ENCODE data around the gene ASF1B.

Gene ASF1B

DNA sequence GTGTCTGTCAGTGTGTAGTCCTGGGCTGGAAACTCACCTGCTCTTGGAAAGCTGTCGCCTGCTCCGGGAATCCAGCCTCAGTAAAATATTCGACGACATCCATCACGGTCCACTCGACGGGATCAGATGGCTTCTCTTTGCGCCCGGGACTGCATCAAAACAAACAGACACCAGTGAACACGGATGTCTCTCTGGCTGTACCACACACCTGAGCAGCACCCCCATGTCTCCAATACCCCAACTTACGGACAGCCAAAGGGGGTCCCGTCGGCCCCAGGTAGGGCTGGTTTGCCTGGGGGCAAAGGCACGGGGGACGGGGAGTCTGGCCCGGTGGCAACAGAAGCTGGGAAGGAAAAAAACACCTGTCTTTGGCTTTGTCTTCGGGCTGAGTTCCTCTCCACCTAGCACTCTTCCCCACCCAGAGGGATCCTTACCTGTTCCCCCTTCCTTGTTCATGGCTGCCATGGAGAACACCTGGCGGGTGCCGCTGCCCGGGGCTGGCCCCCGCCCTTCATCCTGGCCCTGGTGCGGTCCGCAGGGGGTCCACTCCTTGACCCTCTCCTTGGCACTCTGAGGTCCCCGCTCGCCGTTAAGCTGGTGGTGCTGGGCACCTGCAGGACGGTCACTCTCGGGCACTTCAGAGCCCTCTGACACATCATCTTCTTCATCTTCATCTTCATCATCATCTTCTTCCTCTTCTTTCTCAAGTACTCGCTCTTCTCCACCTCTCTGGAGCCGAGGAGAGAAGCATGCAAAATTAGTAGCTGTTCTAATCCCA is 47.6 kb downstream of the ASF1B start:
- DNase-seq (ENCODE audit: low read depth in 1 of 2, low spot score in 1 of 2): no peak

DNA sequence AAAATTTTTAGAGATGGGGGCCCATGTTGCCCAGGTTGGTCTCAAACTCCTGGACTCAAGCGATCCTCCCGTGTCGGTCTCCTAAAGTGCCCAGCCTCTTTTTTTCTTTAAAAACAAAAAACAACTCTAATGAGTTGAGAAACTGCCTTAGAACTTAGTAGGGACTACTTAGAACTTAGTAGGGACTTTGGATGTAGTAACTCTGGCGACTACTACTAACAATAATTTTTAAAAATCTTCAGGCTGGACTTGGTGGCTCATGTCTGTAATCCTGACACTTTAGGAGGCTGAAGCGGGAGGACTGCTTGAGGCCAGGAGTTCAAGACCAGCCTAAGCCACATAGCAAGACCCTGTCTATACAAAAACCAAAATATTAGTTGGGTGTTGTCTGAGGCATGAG is 50.3 kb downstream of the ASF1B start:
- no peak for DNase-seq (ENCODE audit: low read depth in 1 of 2, low spot score in 1 of 2)

DNA sequence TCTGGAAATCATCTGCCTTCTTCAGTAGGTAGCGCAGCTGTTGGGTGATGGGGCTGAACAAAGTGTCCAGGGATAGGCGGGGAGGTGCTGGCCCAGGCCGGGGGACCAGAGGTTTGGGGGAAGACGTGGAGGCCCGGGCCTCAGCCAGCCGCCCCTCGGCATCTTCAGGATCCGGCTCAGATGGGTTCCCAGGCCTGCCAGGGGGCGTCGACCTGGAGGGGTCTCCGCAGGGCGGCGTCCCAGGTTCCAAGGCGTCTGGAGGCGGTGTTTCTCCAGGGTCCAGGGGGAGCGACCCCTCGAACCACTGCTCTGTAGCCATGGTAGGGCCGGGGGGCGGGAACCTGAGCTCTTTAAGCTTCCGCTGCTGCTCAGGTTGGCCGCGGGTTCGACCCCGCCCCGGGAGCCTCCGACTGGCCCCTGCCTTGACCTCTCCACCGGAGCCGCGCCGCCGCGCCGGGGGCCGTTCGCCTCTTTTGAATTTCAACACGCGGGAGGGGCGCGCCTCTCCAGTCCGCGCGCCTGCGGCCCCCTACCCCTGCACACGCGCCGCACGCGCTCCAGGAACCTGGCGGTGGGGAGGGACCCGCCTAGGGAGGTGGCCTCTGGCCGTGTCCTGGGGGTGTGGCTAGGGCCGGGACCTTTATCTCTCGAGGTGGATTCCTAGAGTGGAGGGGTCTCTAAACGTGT is 50.9 kb downstream of the ASF1B start, which contains the start of gene C19orf67:
TSS of gene C19orf67 (minus strand) at position 475 of the 687 bp plus-strand sequence. CDS start at position 319, 156 bp downstream.
- DNase-seq (ENCODE audit: low read depth in 1 of 2, low spot score in 1 of 2): no peak

DNA sequence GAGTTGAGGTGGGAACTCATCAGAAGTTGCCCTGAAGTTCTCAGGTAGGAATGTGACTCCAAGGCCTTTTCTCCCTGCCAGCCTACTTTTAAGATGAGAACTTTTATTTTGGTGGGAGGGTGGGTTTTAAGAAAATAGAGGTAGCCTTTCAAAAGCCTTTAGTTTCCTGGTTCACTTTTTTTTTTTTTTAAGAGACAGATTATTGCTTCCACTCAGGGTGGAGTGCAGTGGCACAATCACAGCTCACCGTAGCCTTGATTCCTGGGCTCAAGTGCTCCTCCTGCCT is 53.8 kb downstream of the ASF1B start:
- DNase-seq (ENCODE audit: low read depth in 1 of 2, low spot score in 1 of 2): no peak

DNA sequence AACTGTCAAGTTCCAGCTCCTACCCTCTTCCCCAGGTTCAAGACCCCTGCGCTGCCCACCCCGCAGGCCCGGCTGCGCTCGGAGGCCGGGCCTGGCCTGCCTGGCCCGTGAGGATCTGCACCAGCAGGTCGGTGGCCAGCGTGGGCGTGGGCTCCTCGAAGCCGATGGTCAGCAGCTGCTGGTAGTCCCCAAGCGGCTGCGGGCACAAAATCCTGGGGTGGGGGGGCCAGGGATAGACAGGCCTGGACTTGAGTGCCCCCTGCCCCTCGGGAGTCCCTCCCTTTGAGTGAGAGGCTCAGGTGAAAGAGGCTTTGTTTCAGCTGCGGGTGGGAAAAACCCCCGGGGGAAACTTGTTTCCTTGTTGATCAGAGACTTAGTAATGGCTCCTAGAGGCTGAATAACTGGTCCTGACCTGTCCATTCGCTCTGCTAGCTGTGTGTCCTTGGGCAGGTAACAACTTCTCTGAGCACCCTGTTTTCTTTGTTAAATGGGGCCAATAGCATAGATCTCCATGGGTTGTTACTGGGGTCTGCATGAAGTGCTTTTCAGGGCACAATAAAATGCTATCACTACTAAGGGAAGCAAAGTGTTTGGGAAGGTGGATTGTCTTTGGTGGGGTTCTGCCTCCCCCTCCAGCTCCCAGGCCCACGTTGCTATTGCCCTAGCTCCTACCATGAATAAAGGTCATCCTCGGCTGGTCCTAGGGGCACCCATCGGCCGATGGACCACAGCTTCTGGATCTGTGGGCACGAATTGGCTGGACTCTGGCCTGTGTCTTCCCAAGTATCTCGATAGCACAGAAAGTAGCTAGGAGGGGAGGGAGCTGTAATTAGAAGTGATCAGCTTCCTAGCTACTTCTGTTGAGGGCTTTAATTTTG is 54.4 kb downstream of the ASF1B start:
- no peak for DNase-seq (ENCODE audit: low read depth in 1 of 2, low spot score in 1 of 2)

DNA sequence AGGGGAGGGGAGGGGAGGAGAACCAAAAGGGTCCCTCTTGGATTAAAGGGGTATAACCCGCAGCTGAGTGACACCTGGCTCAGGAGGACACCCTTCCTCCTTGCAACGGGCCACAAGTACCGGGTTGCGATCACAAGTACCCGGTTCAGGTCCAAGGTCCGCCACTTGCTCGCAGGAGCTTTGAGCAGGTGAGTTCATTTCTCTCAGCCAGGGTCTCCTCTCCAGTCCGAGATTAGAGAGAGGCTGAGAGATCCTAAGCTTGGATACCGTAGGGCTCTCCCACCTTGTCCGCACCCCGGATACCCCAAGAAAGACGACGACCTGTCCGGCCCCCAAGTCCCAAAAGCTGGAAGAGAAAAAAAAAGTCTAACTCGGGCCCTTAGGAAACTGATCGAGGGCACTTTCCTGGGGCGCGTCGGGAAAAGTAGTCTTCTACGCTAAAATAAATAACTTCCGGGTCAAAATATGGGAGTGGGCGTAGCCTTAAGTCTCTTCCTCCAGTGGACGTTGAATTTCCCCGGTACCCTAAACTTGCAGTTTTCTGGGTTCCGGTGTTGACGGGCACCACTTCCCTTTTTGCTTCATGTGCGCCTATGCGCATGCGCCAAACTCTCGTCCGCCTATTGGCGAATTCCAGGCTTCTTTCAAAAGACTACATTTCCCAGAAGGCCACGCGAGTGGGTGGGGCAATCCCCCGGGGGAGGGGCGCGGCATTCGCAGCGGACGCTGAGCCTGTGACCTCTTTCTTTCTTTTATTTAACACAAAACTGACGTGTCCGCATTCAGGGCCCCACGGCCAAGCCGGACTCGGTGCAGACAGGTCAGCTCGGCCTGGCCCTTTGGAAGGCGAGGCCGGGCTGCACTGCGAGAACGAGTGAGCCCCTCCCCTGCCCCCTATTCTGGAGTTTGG is 55.2 kb downstream of the ASF1B start:
- peak; percentile 98 to 100 for DNase-seq (ENCODE audit: low read depth in 1 of 2, low spot score in 1 of 2)

DNA sequence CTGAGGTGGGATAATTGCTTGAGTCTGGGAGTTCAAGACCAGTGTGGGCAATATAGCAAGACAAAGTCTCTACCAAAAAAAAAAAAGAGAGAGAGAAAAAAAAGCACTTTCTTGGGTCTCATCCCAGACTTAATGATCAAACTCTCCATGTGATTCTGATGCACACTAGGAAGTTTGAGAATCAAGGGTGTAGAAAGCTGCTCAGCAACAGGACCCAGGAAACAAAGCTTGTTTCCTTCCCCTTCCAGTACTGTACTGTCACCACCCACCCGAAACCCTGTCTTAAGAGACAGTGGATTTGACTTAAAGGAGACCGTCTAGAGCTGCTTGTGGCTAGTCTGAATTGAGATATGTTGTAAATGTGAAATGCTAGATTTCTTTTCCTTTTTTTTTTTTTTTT is 58.0 kb downstream of the ASF1B start:
- no peak for DNase-seq (ENCODE audit: low read depth in 1 of 2, low spot score in 1 of 2)

DNA sequence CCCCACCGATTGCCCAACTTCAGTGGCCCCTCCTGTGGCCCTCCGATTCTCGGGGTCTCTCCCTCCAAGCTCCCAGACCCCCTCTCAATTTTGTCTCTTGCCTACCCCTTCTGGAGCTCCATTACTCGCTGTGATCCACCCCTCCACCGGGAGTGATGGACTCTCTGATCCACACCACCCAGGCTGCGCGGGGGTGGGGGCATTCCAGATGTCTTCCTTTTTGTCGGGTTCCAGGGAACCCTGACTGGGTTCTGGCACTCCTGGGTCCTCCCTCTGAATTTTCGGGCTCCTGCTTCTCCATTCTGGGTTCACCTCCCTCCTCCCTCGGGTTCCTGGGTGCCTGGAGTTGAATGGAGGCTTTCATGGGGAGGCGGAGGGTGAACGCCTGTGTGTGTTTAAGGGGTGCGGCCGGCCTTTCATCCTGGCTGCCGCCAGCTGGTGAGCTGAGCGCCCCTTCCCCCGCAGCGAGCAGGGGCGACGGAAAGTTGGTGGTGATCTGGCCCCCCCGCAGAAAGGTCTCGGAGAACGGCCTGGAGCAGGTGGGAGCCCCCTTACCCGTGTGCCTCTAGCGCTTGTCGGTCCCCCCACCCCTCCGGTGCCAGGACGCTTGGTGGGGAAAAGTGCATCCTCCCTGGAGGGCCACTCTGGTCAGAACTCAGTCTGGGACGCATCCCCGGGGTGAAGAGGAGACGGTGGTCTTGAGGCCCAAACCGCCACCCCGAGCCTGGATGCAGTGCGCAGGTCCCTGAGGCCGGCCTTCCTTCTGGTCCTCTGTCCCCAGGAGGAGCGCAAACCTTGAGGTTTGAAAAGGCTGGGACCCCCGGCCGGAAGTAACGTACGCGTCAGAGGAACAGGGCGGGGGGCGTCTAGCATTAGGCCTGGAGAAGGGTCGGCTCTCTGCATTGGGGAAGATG is 62.2 kb downstream of the ASF1B start:
- DNase-seq (ENCODE audit: low read depth in 1 of 2, low spot score in 1 of 2): no peak

DNA sequence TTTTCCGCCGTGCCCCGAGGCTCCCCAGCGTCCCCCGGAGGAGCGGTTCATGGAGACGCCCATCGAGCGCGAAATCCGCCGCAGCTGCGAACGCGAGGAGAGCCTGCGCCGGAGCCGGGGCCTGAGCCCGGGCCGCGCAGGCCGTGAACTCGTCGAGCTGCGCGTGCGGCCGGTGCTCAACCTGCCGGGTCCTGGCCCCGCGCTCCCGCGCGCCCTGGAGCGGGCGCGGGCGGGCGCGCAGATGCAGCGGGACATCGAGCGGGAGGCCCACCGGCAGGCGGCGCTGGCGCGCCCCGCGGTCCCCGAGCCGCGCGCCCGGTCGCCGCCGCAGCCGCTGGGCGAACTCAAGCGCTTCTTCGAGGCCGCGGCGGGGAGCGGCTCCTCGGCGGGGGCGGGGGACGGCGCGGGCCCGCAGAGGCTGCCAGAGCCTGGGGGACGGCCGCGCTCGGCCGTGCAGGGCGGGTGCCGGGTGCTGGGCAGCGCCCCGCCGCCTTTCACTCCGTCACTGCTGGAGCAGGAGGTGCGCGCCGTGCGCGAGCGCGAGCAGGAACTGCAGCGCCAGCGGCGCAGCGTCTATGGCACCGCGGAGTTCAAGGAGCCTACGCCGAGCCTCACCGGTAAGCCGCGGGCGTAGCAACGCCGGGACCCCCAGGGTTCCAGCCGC is 63.0 kb downstream of the ASF1B start:
- peak; percentile 41 to 64 for DNase-seq (ENCODE audit: low read depth in 1 of 2, low spot score in 1 of 2)

DNA sequence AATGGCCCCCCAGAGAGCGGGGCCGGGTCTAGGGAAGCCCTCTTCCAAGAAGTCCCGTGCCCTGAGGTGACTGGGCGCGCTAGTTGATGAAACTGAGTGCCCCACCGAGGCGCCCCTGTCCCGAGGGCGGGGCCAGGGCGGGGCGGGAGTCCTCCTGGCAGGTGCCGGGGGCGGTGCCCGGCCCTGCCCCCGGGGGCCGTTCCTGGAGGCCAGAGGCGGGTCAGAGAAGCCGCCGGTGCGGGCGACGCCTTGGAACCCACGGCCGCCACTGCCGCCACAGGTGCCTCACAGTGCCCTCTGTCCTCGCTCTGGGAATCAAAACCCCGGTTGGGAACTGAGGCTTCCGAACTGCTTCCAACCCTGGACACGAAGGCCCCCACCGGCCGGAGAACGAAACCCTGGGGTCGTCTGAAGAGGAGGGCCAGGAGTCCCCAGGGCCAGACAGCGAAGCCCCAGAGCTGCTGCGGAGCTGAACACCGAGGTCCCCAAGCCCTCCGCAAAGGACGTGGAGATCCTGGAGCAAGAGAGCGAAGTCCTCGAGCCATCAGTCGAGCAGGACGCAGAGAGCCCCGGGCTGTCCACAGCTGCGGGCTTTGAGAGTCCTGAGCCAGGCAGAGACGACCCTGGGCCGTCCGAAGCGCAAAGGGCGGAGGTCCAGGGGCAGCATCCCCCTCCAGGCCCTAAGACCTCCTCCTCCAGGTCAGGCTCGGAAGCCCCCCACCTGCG is 63.7 kb downstream of the ASF1B start, which contains the start of gene MISP3:
TSS of gene MISP3 (plus strand) at position 252 of the 726 bp plus-strand sequence. CDS start 524 bp downstream, outside the sequence.
- no peak for DNase-seq (ENCODE audit: low read depth in 1 of 2, low spot score in 1 of 2)

DNA sequence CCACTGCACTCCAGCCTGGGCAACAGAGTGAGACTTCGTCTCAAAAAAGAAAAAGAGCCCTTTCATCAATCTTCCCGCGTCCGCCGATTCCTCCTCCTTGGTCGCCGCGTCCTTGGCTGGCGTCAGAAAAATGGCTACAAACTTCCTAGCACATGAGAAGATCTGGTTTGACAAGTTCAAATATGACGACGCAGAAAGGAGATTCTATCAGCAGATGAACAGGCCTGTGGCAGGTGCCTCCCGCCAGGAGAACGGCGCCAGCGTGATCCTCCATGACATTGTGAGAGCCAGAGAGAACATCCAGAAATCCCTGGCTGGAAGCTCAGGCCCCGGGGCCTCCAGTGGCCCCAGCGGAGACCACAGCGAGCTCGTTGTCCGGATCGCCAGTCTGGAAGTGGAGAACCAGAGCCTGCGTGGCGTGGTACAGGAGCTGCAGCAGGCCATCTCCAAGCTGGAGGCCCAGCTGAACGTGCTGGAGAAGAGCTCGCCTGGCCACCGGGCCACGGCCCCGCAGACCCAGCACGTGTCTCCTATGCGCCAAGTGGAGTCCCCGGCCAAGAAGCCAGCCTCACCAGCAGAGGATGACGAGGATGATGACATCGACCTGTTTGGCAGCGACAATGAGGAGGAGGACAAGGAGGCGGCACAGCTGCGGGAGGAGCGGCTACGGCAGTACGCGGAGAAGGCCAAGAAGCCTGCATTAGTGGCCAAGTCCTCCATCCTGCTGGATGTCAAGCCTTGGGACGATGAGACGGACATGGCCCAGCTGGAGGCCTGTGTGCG is 65.9 kb downstream of the ASF1B start:
- DNase-seq (ENCODE audit: low read depth in 1 of 2, low spot score in 1 of 2): no peak
